NT2/D1 (cell line): ENCODE measurements around the gene GALR1.

ENCODE experiments used
- YY1 ChIP-seq: IDR thresholded peaks from 2 replicates; pipeline ENCODE4 v1.6.1; 2011; ENCODE audit not compliant: insufficient read length, insufficient read depth
- ZNF274 ChIP-seq: IDR thresholded peaks from 2 replicates; pipeline ENCODE4 v1.6.1; 2011; ENCODE audit warnings: mild to moderate bottlenecking, low read depth, low read length

DNA sequence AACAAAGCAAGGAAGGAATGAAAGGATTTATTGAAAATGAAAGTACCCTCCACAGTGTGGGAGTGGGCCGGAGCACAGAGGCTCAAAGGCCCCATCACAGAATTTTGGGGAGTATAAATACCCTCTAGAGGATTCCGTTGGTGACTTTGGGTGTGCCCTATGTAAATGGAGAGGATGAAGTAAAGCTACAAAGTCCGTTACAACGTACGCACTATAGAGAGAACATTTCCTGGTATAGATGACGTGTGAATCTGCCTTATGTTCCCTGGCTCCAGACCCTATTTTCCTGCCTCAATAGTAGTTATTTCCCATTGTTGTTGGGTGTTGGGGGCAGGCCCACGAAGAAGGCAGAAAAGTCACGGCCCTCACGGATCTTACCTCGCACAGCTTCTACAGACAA is 65.3 kb downstream of the GALR1 start:
- TF ChIP-seq ZNF274 (no peak), YY1 (no peak)
